Measurements from ENCODE around the gene ACTL7B. TPM values are rescaled to one million over a fixed set of nuclear protein-coding genes. Genes with fewer than 3 reads are reported as not detected.

The ACTL7B gene
- total and polyA plus RNA-seq, 8 donors: not detected

GRCh38 chr9:108812396-108813025 is 43.3 kb downstream of the ACTL7B start:
- intact Hi-C loops (cut with DNase I): no loop called here
- no peaks in the 10 kb centered on the region for H3K36me3 ChIP-seq
- no peak for TF ChIP-seq CTCF (IDR thresholded peaks at IDR 0.05)
- WGBS, 2 donors: 74 to 76% methylated on average over 8 of the region's 8 CpGs
- H3K27ac ChIP-seq: no peak overlapping the region
- no peaks in the 10 kb centered on the region for H3K9me3 ChIP-seq
- FAIRE-seq (no peak), ATAC-seq (no peak), DNase-seq (no peak)
- no peaks in the 10 kb centered on the region for H3K27me3 ChIP-seq
- no peak overlapping the region for H3K4me3 ChIP-seq
- no peaks in the 10 kb centered on the region for H3K4me1 ChIP-seq

GRCh38 chr9:108811944-108812343 is 43.8 kb downstream of the ACTL7B start:
- no peak for DNase-seq
- TF ChIP-seq CTCF (IDR thresholded peaks at IDR 0.05): no peak
- FAIRE-seq: no peak
- Histone ChIP-seq H3K4me3 (no peak overlapping the region), H3K27me3 (no peaks in the 10 kb centered on the region), H3K27ac (no peak overlapping the region), H3K9me3 (no peaks in the 10 kb centered on the region), H3K4me1 (no peaks in the 10 kb centered on the region), H3K36me3 (no peaks in the 10 kb centered on the region)
- 68 to 75% methylated on average over 1 of the region's 1 CpG for WGBS, 2 donors
- intact Hi-C loops (cut with DNase I): no loop called here
- ATAC-seq: no peak

GRCh38 chr9:108809269-108809668 is 46.5 kb downstream of the ACTL7B start:
- FAIRE-seq (no peak), ATAC-seq (no peak), DNase-seq (no peak)
- intact Hi-C loops (cut with DNase I): no loop called here
- Histone ChIP-seq H3K36me3 (no peaks in the 10 kb centered on the region), H3K4me1 (no peaks in the 10 kb centered on the region), H3K27me3 (no peaks in the 10 kb centered on the region), H3K9me3 (no peaks in the 10 kb centered on the region), H3K27ac (no peak overlapping the region), H3K4me3 (no peak overlapping the region)
- 31 to 39% methylated on average over 3 of the region's 3 CpGs for WGBS, 2 donors
- TF ChIP-seq CTCF (IDR thresholded peaks at IDR 0.05): no peak

Other genes starting within 250 kb of the ACTL7B start
- not detected for gene ACTL7A, start 6.3 kb upstream of the ACTL7B start, total RNA-seq
- not detected for gene ACTL7A, start 6.3 kb upstream of the ACTL7B start, polyA plus RNA-seq
- gene ELP1, start 78.1 kb upstream of the ACTL7B start, total RNA-seq: 10 to 100 TPM in 2 of 6 donors, 1 to 10 TPM in 4; 6.9 to 13.3 (median 8.8) TPM
- gene ELP1, start 78.1 kb upstream of the ACTL7B start, polyA plus RNA-seq: 10 to 100 TPM; 10.7 to 19.2 TPM
- 1 to 10 TPM; 5.7 to 7.6 (median 7.3) TPM for gene ABITRAM, start 78.4 kb upstream of the ACTL7B start, total RNA-seq
- gene ABITRAM, start 78.4 kb upstream of the ACTL7B start, polyA plus RNA-seq: 1 to 10 TPM; 7.1 to 8.1 TPM
- 10 to 100 TPM in 4 of 6 donors, 1 to 10 TPM in 2; 8.8 to 19.1 (median 15.3) TPM for gene CTNNAL1, start 157.5 kb upstream of the ACTL7B start, total RNA-seq
- gene CTNNAL1, start 157.5 kb upstream of the ACTL7B start, polyA plus RNA-seq: 10 to 100 TPM; 15.9 to 29.7 TPM